ENCODE data around the gene CYBA. TPM values are rescaled to one million over a fixed set of nuclear protein-coding genes. Genes with fewer than 3 reads are reported as not detected.
A peak's percentile ranks its signal among the peaks of the same experiment; 100 is the strongest.

Gene CYBA
- total RNA-seq, result 48.6 TPM
- long read RNA-seq, transcript CYBA-201 (6 exons, 797 nt), result major isoform, 31 of 35 reads
- long read RNA-seq, partial matches to known transcripts, result 1 of 35 reads
- long read RNA-seq, other reads (novel, unspliced or antisense), result 3 of 35 reads

GRCh38 chr16:88650749-88651275, at the start of gene CYBA:
CYBA (minus strand) TSS chr16:88651053; CDS start chr16:88651013, 40 bp downstream.
- intact Hi-C loops (cut with micrococcal nuclease), result no loop called here
- peak; percentile 88 for DNase-seq
- peak; percentile 91 for ATAC-seq

GRCh38 chr16:88700322-88700635, 49.4 kb upstream of the CYBA start:
- DNase-seq, result no peak
- no peak for ATAC-seq
- intact Hi-C loops (cut with micrococcal nuclease), result no loop called here

GRCh38 chr16:88699180-88699579, 48.3 kb upstream of the CYBA start:
- DNase-seq (no peak), ATAC-seq (no peak)
- intact Hi-C loops (cut with micrococcal nuclease), result no loop called here

GRCh38 chr16:88698646-88699045, 47.8 kb upstream of the CYBA start:
- DNase-seq, result no peak
- ATAC-seq, result no peak
- intact Hi-C loops (cut with micrococcal nuclease), result no loop called here

- intact Hi-C loops (cut with micrococcal nuclease), result no loop called here
- DNase-seq, result peak; percentile 29
- ATAC-seq, result peak; percentile 9
Measured at GRCh38 chr16:88697831-88698615, 47.2 kb upstream of the CYBA start.

GRCh38 chr16:88697116-88697830, 46.4 kb upstream of the CYBA start:
- ATAC-seq (no peak), DNase-seq (no peak)
- intact Hi-C loops (cut with micrococcal nuclease), result no loop called here

GRCh38 chr16:88696441-88696840, 45.6 kb upstream of the CYBA start:
- DNase-seq, result no peak
- intact Hi-C loops (cut with micrococcal nuclease), result no loop called here
- ATAC-seq, result no peak

- ATAC-seq, result no peak
- intact Hi-C loops (cut with micrococcal nuclease), result no loop called here
- DNase-seq, result no peak
Measured at GRCh38 chr16:88695753-88696152, 44.9 kb upstream of the CYBA start.

GRCh38 chr16:88695218-88695617, 44.4 kb upstream of the CYBA start:
- intact Hi-C loops (cut with micrococcal nuclease), result no loop called here
- DNase-seq (no peak), ATAC-seq (no peak)

GRCh38 chr16:88694221-88695087, 43.6 kb upstream of the CYBA start:
- intact Hi-C loops (cut with micrococcal nuclease), result no loop called here
- ATAC-seq, result no peak
- no peak for DNase-seq

GRCh38 chr16:88693420-88694177, 42.7 kb upstream of the CYBA start:
- intact Hi-C loops (cut with micrococcal nuclease), result no loop called here
- DNase-seq (no peak), ATAC-seq (no peak)

GRCh38 chr16:88692861-88693260, 42.0 kb upstream of the CYBA start:
- ATAC-seq (no peak), DNase-seq (no peak)
- intact Hi-C loops (cut with micrococcal nuclease), result no loop called here

- intact Hi-C loops (cut with micrococcal nuclease), result no loop called here
- peak; percentile 46 for DNase-seq
- no peak for ATAC-seq
Measured at GRCh38 chr16:88691924-88692560, 41.2 kb upstream of the CYBA start.

- ATAC-seq, result no peak
- intact Hi-C loops (cut with micrococcal nuclease), result no loop called here
- DNase-seq, result no peak
Measured at GRCh38 chr16:88691129-88691813, 40.4 kb upstream of the CYBA start.

GRCh38 chr16:88690341-88691128, 39.7 kb upstream of the CYBA start:
- intact Hi-C loops (cut with micrococcal nuclease), result no loop called here
- ATAC-seq (no peak), DNase-seq (no peak)

- DNase-seq (peak; percentile 60), ATAC-seq (peak; percentile 38)
- intact Hi-C loops (cut with micrococcal nuclease), result no loop called here
Measured at GRCh38 chr16:88688013-88688778, 37.3 kb upstream of the CYBA start.
